Stimulated activated naive CD8-positive, alpha-beta T cell treated with anti-CD3 and anti-CD28 coated beads, Interleukin-15, Interleukin-2, amounts not matched to agents 100 U/mL and 50 U/mL, for 24 hours (primary cell): ENCODE results near the gene GPR146.

Source experiments
- ATAC-seq: fragments of 150-1000 bp; cut with Tn5 transposase; one replicate; pipeline ENCODE4 v1.10.0; 2021
- DNase-seq: peaks from one replicate; pipeline ENCODE4 v3.0.0; 2021

The GPR146 gene

GRCh38 chr7:1011297-1012003, 32.9 kb upstream of the GPR146 start:
- no peak for ATAC-seq
- DNase-seq, result no peak

- no peak for ATAC-seq
- no peak for DNase-seq
These were observed 32.2 kb upstream of the GPR146 start for GRCh38 chr7:1012004-1012715.

GRCh38 chr7:1012716-1013095, 31.6 kb upstream of the GPR146 start:
- DNase-seq, result no peak
- ATAC-seq, result no peak

DNA sequence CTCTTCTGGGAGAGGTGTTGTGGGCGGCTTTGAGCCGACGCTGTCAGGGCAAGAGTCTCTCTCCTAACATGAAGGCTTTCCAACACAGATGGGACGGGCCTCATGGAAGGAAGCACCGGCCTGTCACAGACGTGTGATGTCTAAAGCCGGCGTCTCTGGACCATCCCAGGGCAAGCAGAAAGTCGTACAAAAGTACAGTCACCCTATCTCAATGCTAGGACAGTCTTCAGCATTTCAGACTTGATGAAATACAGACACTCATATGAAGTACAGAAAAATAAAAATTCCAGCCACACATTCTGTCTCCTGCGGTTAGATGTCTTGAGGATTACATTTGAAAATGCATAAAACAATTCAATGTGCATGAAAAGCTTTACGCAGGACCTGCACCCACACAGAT, 30.8 kb upstream of the GPR146 start:
- DNase-seq (no peak), ATAC-seq (no peak)

- no peak for ATAC-seq
- DNase-seq, result no peak
These were observed 29.7 kb upstream of the GPR146 start for GRCh38 chr7:1014681-1015080.

DNA sequence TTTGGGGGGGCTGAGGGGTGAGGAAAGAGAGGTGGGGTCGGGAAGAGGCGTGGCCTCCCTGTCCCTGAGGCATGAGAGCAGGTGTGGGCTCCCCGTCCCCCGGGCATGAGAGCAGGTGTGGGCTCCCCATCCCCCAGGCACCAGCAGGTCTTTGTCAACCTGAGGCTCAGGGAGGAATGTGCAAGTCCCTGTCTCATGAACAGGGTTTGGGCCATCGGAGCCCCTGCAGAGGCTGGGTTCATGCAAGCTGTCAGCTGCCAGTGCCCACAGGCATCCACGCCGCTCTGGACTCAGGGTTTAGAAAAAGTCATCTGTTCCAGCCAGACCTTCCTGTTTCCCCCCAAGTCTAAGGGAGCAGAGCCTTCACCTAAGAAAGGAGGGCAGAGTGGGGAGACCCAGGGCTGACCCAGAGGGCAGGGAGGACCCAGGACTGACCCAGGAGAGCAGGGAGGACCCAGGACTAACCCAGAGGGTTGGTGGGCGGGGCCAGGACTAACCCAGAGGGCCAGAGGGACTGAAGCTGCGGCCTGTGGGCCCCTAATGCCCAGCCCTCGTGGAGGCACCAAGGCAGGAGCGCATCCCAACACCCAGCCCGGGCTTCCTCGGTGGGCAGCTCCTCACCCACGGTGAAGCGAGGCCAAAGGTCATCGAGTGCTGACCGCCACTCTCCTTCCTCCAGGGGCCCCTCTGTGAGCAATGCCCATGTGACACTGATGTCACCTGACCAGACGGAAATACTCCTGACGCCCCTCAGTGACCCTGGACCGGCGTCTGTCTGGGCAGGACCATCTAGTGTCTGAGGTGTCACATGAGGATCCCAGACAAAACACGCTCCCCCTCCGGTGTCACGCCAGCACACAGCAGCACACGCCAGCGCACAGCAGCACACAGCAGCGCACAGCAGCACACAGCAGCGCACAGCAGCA, 28.9 kb upstream of the GPR146 start:
- ATAC-seq (no peak), DNase-seq (no peak)

- no peak for DNase-seq
- no peak for ATAC-seq
These were observed 27.5 kb upstream of the GPR146 start for GRCh38 chr7:1016577-1017531.

DNA sequence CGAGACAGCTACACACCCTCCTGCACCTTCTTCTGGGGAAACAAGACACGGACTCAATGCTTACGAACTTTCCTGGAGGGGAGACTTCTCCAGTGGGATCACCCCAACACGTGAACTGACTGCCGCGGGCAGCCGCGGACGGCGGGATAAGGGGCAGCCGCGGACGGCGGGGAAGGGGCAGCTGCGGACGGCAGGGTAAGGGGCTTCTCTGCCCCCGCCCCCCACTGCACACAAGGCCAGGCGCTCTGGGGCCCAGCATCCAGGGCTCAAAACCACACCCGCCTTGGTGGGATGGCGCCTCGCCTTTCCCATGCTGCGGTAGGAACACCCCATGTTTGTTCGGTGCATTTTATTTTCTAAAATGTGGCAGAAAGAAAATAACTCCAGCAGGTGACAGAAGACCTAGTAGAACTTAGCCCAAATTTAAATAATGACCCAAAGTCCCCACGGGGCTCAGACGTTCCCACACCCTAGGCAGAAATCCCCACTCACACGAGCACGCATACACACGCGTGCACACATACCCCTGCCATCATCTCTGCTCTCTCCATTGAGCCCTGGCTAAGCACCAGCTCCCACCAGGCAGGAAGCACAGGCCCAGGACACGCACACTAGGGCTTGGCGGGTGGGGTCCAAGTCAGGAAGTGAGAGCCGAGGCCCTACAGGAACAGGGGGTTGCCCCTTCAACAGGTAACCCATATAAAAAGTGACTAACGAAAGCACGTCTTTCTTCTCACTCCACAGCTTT, 26.6 kb upstream of the GPR146 start:
- DNase-seq, result no peak

GRCh38 chr7:1018334-1018695, 26.0 kb upstream of the GPR146 start:
- ATAC-seq, result no peak
- no peak for DNase-seq

More for the DNA sequence above, 26.6 kb upstream of the GPR146 start:
- no peak for ATAC-seq

GRCh38 chr7:1019255-1019785, 25.0 kb upstream of the GPR146 start:
- ATAC-seq (no peak), DNase-seq (no peak)

GRCh38 chr7:1019789-1020610, 24.3 kb upstream of the GPR146 start:
- DNase-seq, result no peak
- no peak for ATAC-seq

GRCh38 chr7:1020849-1021251, 23.5 kb upstream of the GPR146 start:
- ATAC-seq (no peak), DNase-seq (no peak)

DNA sequence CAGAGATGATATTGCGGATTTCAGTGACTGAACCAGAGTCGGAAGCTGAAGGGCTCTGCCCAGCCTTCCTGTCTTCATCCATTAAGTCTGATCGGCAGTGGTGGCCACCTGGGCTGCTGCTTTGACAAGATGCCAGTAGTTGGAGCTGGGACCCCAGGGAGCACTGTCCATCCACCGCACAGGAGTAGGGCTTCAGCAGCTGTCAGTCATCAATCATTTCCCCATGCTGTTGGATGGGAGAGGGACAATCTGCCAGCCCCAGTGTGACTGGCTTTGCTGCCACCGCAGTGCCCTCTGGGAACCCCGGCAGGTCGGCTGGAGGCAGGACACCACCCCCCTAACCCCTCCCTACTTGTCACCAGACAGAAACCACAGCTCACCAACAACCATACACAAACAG, 23.0 kb upstream of the GPR146 start:
- ATAC-seq (no peak), DNase-seq (no peak)

GRCh38 chr7:1021931-1022330, 22.4 kb upstream of the GPR146 start:
- DNase-seq (no peak), ATAC-seq (no peak)

GRCh38 chr7:1022356-1022755, 22.0 kb upstream of the GPR146 start:
- no peak for ATAC-seq

GRCh38 chr7:1022801-1023465, 21.4 kb upstream of the GPR146 start:
- no peak for DNase-seq
- ATAC-seq, result no peak

More at GRCh38 chr7:1022356-1022755, 22.0 kb upstream of the GPR146 start:
- DNase-seq, result no peak

DNA sequence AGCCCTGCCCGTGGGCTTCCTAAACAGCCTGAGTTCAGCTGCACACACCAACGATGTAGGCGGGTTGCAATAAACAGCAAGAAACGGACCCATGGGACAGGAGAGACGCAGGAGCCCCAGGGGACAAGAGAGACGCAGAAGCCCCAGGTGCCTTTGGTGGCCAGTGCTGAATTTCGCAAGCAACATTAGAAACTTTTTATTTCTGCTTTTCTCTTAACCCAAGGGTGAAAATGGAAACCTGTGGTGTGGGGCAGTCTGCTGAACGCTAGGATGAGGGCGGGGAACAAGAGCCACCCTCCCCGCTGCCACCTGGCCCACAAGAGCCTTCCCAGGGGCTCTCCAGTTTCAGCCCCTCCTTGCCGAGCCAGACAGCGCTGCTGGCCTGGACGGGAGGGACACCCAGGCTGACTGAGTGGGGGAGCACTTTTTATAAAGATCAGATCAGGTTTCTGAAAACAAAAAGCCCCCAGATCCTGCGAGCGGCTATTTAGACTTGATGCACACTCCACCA, 20.0 kb upstream of the GPR146 start:
- no peak for DNase-seq
- ATAC-seq, result no peak

DNA sequence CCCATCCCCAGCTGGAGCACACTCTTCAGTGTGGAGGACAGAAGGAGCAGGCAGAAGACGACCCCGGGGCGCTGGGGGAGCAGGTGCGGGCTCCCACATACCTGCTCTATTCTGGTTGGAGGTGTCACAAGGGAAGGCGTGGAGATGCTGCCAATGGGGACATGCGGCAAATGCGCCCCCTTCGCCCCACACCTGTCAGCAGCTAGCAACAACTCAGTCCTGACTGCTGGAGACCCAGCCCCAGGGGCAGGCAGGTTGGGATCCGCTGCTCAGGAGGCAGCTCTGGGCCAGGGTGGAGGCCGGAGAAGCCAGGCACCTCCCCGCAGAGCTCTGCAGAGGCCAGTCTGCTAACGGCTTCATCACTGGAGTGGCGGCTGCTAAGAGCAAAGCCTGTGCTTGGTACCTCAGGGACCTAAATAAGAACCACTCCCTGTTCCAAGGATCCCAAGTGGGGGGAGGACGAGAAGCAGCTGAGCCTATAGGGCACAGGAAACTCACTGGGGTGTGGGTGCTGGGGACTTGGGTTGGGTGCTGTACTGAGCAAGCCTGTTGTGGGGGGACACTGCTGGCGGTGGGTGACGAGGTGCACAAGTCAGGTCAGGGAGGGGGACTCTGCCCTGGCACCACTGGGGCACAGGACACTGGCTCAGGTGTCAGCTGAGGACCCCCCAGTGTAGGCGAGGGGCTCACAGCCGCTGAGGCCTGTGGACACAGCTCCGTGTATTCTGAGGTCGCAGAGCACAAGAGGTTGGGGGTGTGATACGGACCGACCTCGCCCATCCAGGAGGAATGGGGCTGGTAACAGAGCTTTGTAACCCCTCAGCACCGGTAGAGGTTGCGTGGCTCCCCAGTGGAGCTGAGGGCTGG, 19.2 kb upstream of the GPR146 start:
- DNase-seq (no peak), ATAC-seq (no peak)
